Caco-2 (cell line): ENCODE results near the gene MAST2. TPM values are rescaled to one million over a fixed set of nuclear protein-coding genes. Genes with fewer than 3 reads are reported as not detected.

Experiments
- BruUV-seq: library from RNA; stranded (reverse); fragments of 400-500 nt; replicated peaks from 2 replicates; lab custom pipeline; 2021; lab: Mats Ljungman, UMichigan
- CTCF ChIA-PET: fragments of 300-600 bp; sonication (Branson Sonifier 250); formaldehyde crosslinking; loops from one replicate; lab custom pipeline; 2022; ENCODE audit warnings: antibody characterized with exemption; lab: Charles Lee
- POLR2A ChIA-PET: fragments of 300-600 bp; sonication (Branson Sonifier 250); formaldehyde crosslinking; loops from one replicate; lab custom pipeline; 2022; ENCODE audit warnings: antibody characterized with exemption; lab: Charles Lee
- DNase-seq, 2 experiments: peaks; one replicate each; pipeline versions ENCODE4 v3.0.0 to v3.0.0-alpha.2; 2020 to 2022
- H3K27me3 ChIP-seq: replicated peaks from 2 replicates; pipeline ENCODE4 v1.6.0; 2011; ENCODE audit warnings: low read length; ENCODE audit not compliant: control insufficient read depth, insufficient read depth
- H3K36me3 ChIP-seq: 2 replicates; pipeline ENCODE4 v1.5.1; 2011; ENCODE audit warnings: low read length; ENCODE audit not compliant: control insufficient read depth, insufficient read depth
- H3K4me1 ChIP-seq: fragments of 250-450 bp; sonication (Bioruptor Pico); 2 replicates; pipeline ENCODE4 v1.5.1; 2020; ENCODE audit warnings: mild to moderate bottlenecking
- H3K4me3 ChIP-seq: 2 replicates; pipeline ENCODE4 v1.5.1; 2011; ENCODE audit warnings: low read depth, mild to moderate bottlenecking, control low read depth, low read length
- H3K9me3 ChIP-seq: fragments of 250-450 bp; sonication (Bioruptor Pico); 2 replicates; pipeline ENCODE4 v1.5.1; 2020; ENCODE audit warnings: mild to moderate bottlenecking, moderate library complexity
- H3K27ac Mint-ChIP-seq: one replicate; pipeline ENCODE4 v1.8.0; 2022; ENCODE audit warnings: mixed read lengths; ENCODE audit not compliant: unreplicated experiment
- H3K27me3 Mint-ChIP-seq: one replicate; pipeline ENCODE4 v1.8.0; 2022; ENCODE audit warnings: mixed read lengths; ENCODE audit not compliant: insufficient read depth, unreplicated experiment
- H3K36me3 Mint-ChIP-seq: one replicate; pipeline ENCODE4 v1.8.0; 2022; ENCODE audit warnings: mild to moderate bottlenecking, mixed read lengths; ENCODE audit not compliant: insufficient read depth, unreplicated experiment
- H3K4me1 Mint-ChIP-seq: one replicate; pipeline ENCODE4 v1.8.0; 2022; ENCODE audit warnings: low read depth, mixed read lengths; ENCODE audit not compliant: unreplicated experiment
- H3K4me3 Mint-ChIP-seq: one replicate; pipeline ENCODE4 v1.8.0; 2022; ENCODE audit warnings: mild to moderate bottlenecking, moderate library complexity, mixed read lengths; ENCODE audit not compliant: unreplicated experiment
- H3K9me3 Mint-ChIP-seq: one replicate; pipeline ENCODE4 v1.8.0; 2022; ENCODE audit warnings: mixed read lengths; ENCODE audit not compliant: unreplicated experiment
- CTCF ChIP-seq, 2 experiments: fragments of 200-600 bp in 1 of 2; IDR thresholded peaks; 1 replicate in 1 of 2; 2 replicates in 1 of 2; pipeline versions ENCODE4 v1.5.1 to v1.8.0; 2011 to 2022; ENCODE audit warnings: antibody characterized with exemption in 1 of 2, control low read depth in 1 of 2, inconsistent platforms in 1 of 2, low read depth in 1 of 2, low read length in 1 of 2, mild to moderate bottlenecking in 1 of 2, moderate library complexity in 1 of 2; ENCODE audit not compliant: insufficient read depth in 1 of 2, severe bottlenecking in 1 of 2, unreplicated experiment in 1 of 2
- intact Hi-C: fragments of 100-400 bp; cut with micrococcal nuclease; formaldehyde crosslinking; loops from one replicate; pipeline ENCODE4 v1.10.0; 2022; ENCODE audit not compliant: unreplicated experiment
- total RNA-seq: library from RNA; stranded (reverse); gene quantifications from 2 replicates; pipeline ENCODE4 v1.2.3, GENCODE V29; 2022

MAST2 gene
- total RNA-seq, 1 experiment from 2014 or later: 43.3 TPM

GRCh38 chr1:45892068-45892785 lies 88.8 kb downstream of the MAST2 start:
- ChIA-PET CTCF (no interaction called here), POLR2A (no interaction called here)
- BruUV-seq: no TSS peak
- Mint-ChIP-seq H3K36me3 (peaks cover 6% of the 10 kb centered on the region), H3K27ac (no peak overlapping the region), H3K27me3 (no peaks in the 10 kb centered on the region), H3K4me3 (no peak overlapping the region), H3K4me1 (peaks cover 11% of the 10 kb centered on the region), H3K9me3 (no peaks in the 10 kb centered on the region)
- Histone ChIP-seq H3K36me3 (no peaks in the 10 kb centered on the region), H3K4me1 (0 out of 2 replicates have a peak, but pooled peaks cover 11% of the 10 kb centered on the region), H3K9me3 (no peaks in the 10 kb centered on the region), H3K4me3 (no peak overlapping the region), H3K27me3 (no peaks in the 10 kb centered on the region)
- no peak for DNase-seq
- intact Hi-C loops: no loop called here
- TF ChIP-seq CTCF (IDR thresholded peaks at IDR 0.05; ENCODE audit: insufficient read depth in 1 of 2, low read depth in 1 of 2, low read length in 1 of 2, severe bottlenecking in 1 of 2, unreplicated experiment in 1 of 2): no peak

GRCh38 chr1:45894331-45894730 lies 90.9 kb downstream of the MAST2 start:
- H3K27me3 Mint-ChIP-seq: no peaks in the 10 kb centered on the region
- intact Hi-C loops: no loop called here
- BruUV-seq: no TSS peak
- peaks cover 11% of the 10 kb centered on the region for H3K4me1 Mint-ChIP-seq
- DNase-seq: no peak
- H3K36me3 Mint-ChIP-seq: no peaks in the 10 kb centered on the region
- H3K9me3 Mint-ChIP-seq: no peaks in the 10 kb centered on the region
- ChIA-PET CTCF (interaction anchor here (1.0 kb wide), 1 partner anchor 10 kb away, joined by 3 read pairs; no protein-coding TSS in a partner anchor), POLR2A (no interaction called here)
- H3K4me3 Mint-ChIP-seq: no peak overlapping the region
- H3K4me3 ChIP-seq: no peak overlapping the region
- no peaks in the 10 kb centered on the region for H3K27me3 ChIP-seq
- H3K4me1 ChIP-seq: 0 out of 2 replicates have a peak, but pooled peaks cover 11% of the 10 kb centered on the region
- TF ChIP-seq CTCF (IDR thresholded peaks at IDR 0.05; ENCODE audit: insufficient read depth in 1 of 2, low read depth in 1 of 2, low read length in 1 of 2, severe bottlenecking in 1 of 2, unreplicated experiment in 1 of 2): no peak
- no peak overlapping the region for H3K27ac Mint-ChIP-seq
- H3K9me3 ChIP-seq: no peaks in the 10 kb centered on the region
- no peaks in the 10 kb centered on the region for H3K36me3 ChIP-seq

- no TSS peak for BruUV-seq
- no peak overlapping the region for H3K4me3 ChIP-seq
- 0 out of 2 replicates have a peak, but pooled peaks cover 11% of the 10 kb centered on the region for H3K4me1 ChIP-seq
- CTCF ChIA-PET: interaction anchor here (1.0 kb wide), 1 partner anchor 10 kb away, joined by 3 read pairs; no protein-coding TSS in a partner anchor
- Mint-ChIP-seq H3K36me3 (no peaks in the 10 kb centered on the region), H3K27ac (no peak overlapping the region), H3K4me1 (peaks cover 8% of the 10 kb centered on the region), H3K9me3 (no peaks in the 10 kb centered on the region), H3K4me3 (no peak overlapping the region), H3K27me3 (no peaks in the 10 kb centered on the region)
- POLR2A ChIA-PET: no interaction called here
- TF ChIP-seq CTCF (IDR thresholded peaks at IDR 0.05; ENCODE audit: insufficient read depth in 1 of 2, low read depth in 1 of 2, low read length in 1 of 2, severe bottlenecking in 1 of 2, unreplicated experiment in 1 of 2): no peak
- no peak for DNase-seq
- H3K36me3 ChIP-seq: no peaks in the 10 kb centered on the region
- no peaks in the 10 kb centered on the region for H3K9me3 ChIP-seq
- H3K27me3 ChIP-seq: no peaks in the 10 kb centered on the region
- intact Hi-C loops: no loop called here
These were observed 91.5 kb downstream of the MAST2 start for GRCh38 chr1:45894921-45895320.
